ENCODE measurements around the gene KLK12. TPM values are rescaled to one million over a fixed set of nuclear protein-coding genes. Genes with fewer than 3 reads are reported as not detected.

KLK12 gene
- not detected for total RNA-seq

- no peak for DNase-seq (ENCODE audit: low spot score)
These were observed at the start of gene KLK12 for GRCh38 chr19:51034704-51035103. Gene KLK12 (minus strand): TSS chr19:51035002. CDS start chr19:51034621, 381 bp downstream.

GRCh38 chr19:51084505-51084904 is 49.7 kb upstream of the KLK12 start:
- no peak for DNase-seq (ENCODE audit: low spot score)

GRCh38 chr19:51083783-51084182 is 49.0 kb upstream of the KLK12 start:
- no peak for DNase-seq (ENCODE audit: low spot score)

GRCh38 chr19:51083181-51083580 is 48.4 kb upstream of the KLK12 start:
- DNase-seq (ENCODE audit: low spot score), result no peak

GRCh38 chr19:51082611-51083010 is 47.8 kb upstream of the KLK12 start, which contains the start of gene KLK14:
Gene KLK14 (minus strand): TSS chr19:51082887. CDS start chr19:51082614, 273 bp downstream.
- no peak for DNase-seq (ENCODE audit: low spot score)

- DNase-seq (ENCODE audit: low spot score), result no peak
These were observed 46.7 kb upstream of the KLK12 start for GRCh38 chr19:51081476-51081875.

- no peak for DNase-seq (ENCODE audit: low spot score)
These were observed 44.8 kb upstream of the KLK12 start for GRCh38 chr19:51079481-51080110.

- no peak for DNase-seq (ENCODE audit: low spot score)
These were observed 43.9 kb upstream of the KLK12 start for GRCh38 chr19:51078731-51079130.

- no peak for DNase-seq (ENCODE audit: low spot score)
These were observed 43.3 kb upstream of the KLK12 start for GRCh38 chr19:51078104-51078503.

- no peak for DNase-seq (ENCODE audit: low spot score)
These were observed 41.9 kb upstream of the KLK12 start for GRCh38 chr19:51076631-51077213.

GRCh38 chr19:51075998-51076397 is 41.2 kb upstream of the KLK12 start:
- DNase-seq (ENCODE audit: low spot score), result no peak

GRCh38 chr19:51071095-51071405 is 36.2 kb upstream of the KLK12 start:
- DNase-seq (ENCODE audit: low spot score), result no peak

- DNase-seq (ENCODE audit: low spot score), result no peak
These were observed 35.7 kb upstream of the KLK12 start for GRCh38 chr19:51070334-51071094.

GRCh38 chr19:51066393-51067186 is 31.8 kb upstream of the KLK12 start:
- DNase-seq (ENCODE audit: low spot score), result no peak

- no peak for DNase-seq (ENCODE audit: low spot score)
These were observed 30.6 kb upstream of the KLK12 start for GRCh38 chr19:51065221-51065960.

- DNase-seq (ENCODE audit: low spot score), result no peak
These were observed 29.9 kb upstream of the KLK12 start, which contains the start of gene KLK13 for GRCh38 chr19:51064534-51065220. Gene KLK13 (minus strand): TSS chr19:51065092. CDS start chr19:51065067, 25 bp downstream.

- no peak for DNase-seq (ENCODE audit: low spot score)
These were observed 28.9 kb upstream of the KLK12 start for GRCh38 chr19:51063664-51064063.

- no peak for DNase-seq (ENCODE audit: low spot score)
These were observed 26.2 kb upstream of the KLK12 start for GRCh38 chr19:51060973-51061372.

GRCh38 chr19:51060336-51060735 is 25.5 kb upstream of the KLK12 start:
- no peak for DNase-seq (ENCODE audit: low spot score)

- DNase-seq (ENCODE audit: low spot score), result no peak
These were observed 24.9 kb upstream of the KLK12 start for GRCh38 chr19:51059715-51060114.

GRCh38 chr19:51055866-51056265 is 21.1 kb upstream of the KLK12 start:
- no peak for DNase-seq (ENCODE audit: low spot score)

All from ureter (tissue), 1 donor.